ENCODE results near the gene MAP3K5.

DNA sequence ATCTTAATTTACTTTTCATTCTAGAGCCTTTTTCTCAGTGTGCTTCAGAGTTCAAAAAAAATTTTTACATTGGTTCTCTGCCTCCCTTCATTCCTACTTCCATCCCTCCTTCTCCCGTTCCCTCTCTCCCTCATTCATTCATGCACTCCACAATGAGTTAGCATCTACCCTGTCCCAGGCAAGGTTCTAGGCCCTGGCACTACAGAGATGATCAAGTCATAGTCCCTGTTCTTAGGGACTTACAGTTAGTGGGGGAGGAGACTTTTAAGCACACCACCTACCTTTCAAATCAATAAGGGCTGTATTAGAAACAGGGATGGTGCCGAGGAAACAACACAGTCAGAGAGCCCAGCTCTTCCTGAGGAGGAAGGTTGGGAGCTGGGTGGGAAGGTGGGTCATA, 40.3 kb downstream of the MAP3K5 start:
- TF ChIP-seq, protein P1, sequence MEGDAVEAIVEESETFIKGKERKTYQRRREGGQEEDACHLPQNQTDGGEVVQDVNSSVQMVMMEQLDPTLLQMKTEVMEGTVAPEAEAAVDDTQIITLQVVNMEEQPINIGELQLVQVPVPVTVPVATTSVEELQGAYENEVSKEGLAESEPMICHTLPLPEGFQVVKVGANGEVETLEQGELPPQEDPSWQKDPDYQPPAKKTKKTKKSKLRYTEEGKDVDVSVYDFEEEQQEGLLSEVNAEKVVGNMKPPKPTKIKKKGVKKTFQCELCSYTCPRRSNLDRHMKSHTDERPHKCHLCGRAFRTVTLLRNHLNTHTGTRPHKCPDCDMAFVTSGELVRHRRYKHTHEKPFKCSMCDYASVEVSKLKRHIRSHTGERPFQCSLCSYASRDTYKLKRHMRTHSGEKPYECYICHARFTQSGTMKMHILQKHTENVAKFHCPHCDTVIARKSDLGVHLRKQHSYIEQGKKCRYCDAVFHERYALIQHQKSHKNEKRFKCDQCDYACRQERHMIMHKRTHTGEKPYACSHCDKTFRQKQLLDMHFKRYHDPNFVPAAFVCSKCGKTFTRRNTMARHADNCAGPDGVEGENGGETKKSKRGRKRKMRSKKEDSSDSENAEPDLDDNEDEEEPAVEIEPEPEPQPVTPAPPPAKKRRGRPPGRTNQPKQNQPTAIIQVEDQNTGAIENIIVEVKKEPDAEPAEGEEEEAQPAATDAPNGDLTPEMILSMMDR (IDR thresholded peaks at IDR 0.05; ENCODE audit: insufficient read depth, low read depth, low read length), result no peak
- TF ChIP-seq EZH2 (IDR thresholded peaks at IDR 0.05; ENCODE audit: insufficient read depth, low read length), result no peak
